OCI-LY7 (cell line): ENCODE measurements around the gene TTLL7. TPM values are rescaled to one million over a fixed set of nuclear protein-coding genes. Genes with fewer than 3 reads are reported as not detected.

Experiments used
- BruUV-seq: library from RNA; stranded (reverse); fragments of 400-500 nt; replicated peaks from 2 replicates; lab custom pipeline; 2021; lab: Mats Ljungman, UMichigan
- CTCF ChIA-PET: fragments of 300-600 bp; sonication (Branson Sonifier 250); formaldehyde crosslinking; loops from one replicate; lab custom pipeline; 2022; ENCODE audit warnings: antibody characterized with exemption; ENCODE audit not compliant: unreplicated experiment; lab: Charles Lee
- POLR2A ChIA-PET: fragments of 300-600 bp; sonication (Branson Sonifier 250); formaldehyde crosslinking; loops from one replicate; lab custom pipeline; 2022; ENCODE audit warnings: antibody characterized with exemption; lab: Charles Lee
- DNase-seq: peaks from one replicate; pipeline ENCODE4 v3.0.0-alpha.2; 2015; ENCODE audit warnings: low spot score
- H2AFZ ChIP-seq: fragments of 200-600 bp; sonication (generic), shearing (Covaris generic); 2 replicates; pipeline ENCODE4 v1.6.1; 2014; ENCODE audit warnings: mild to moderate bottlenecking, antibody characterized with exemption, low read length, moderate library complexity
- H3K27ac ChIP-seq: fragments of 200-600 bp; sonication (generic); 2 replicates; pipeline ENCODE4 v1.5.1; 2014; ENCODE audit warnings: mixed run types, low read depth, mild to moderate bottlenecking, moderate library complexity, low read length, inconsistent platforms; ENCODE audit not compliant: poor library complexity, severe bottlenecking
- H3K36me3 ChIP-seq: fragments of 200-600 bp; sonication (generic); 2 replicates; pipeline ENCODE4 v1.6.1; 2014; ENCODE audit warnings: mild to moderate bottlenecking, antibody characterized with exemption, low read length, moderate library complexity, mixed read lengths; ENCODE audit not compliant: insufficient read depth
- H3K4me1 ChIP-seq: fragments of 200-600 bp; sonication (generic); 2 replicates; pipeline ENCODE4 v1.5.1; 2014; ENCODE audit warnings: mild to moderate bottlenecking, low read length; ENCODE audit not compliant: insufficient read depth, poor library complexity, severe bottlenecking
- H3K4me2 ChIP-seq: fragments of 200-600 bp; sonication (generic); 2 replicates; pipeline ENCODE4 v1.6.1; 2014; ENCODE audit warnings: mild to moderate bottlenecking, low read length
- H3K4me3 ChIP-seq: fragments of 200-600 bp; sonication (generic); 2 replicates; pipeline ENCODE4 v1.5.1; 2014; ENCODE audit warnings: mild to moderate bottlenecking, low read depth, low read length; ENCODE audit not compliant: poor library complexity, severe bottlenecking
- H3K79me2 ChIP-seq: fragments of 200-600 bp; sonication (generic); 2 replicates; pipeline ENCODE4 v1.6.1; 2016; ENCODE audit warnings: low read depth, mild to moderate bottlenecking, low read length, moderate library complexity, mixed read lengths; ENCODE audit not compliant: insufficient read depth
- H3K9me2 ChIP-seq: fragments of 200-600 bp; sonication (generic); 2 replicates; pipeline ENCODE4 v1.6.1; 2016; ENCODE audit warnings: mild to moderate bottlenecking, low read length, mixed read lengths; ENCODE audit not compliant: insufficient read depth
- H3K9me3 ChIP-seq: fragments of 200-600 bp; sonication (generic); 2 replicates; pipeline ENCODE4 v1.6.1; 2014; ENCODE audit warnings: mild to moderate bottlenecking, mixed run types, low read length, mixed read lengths
- H4K20me1 ChIP-seq: fragments of 200-600 bp; sonication (generic); 2 replicates; pipeline ENCODE4 v1.6.1; 2014; ENCODE audit warnings: mild to moderate bottlenecking, antibody characterized with exemption, low read length, moderate library complexity, mixed read lengths; ENCODE audit not compliant: insufficient read depth
- EZH2phosphoT487 ChIP-seq: fragments of 200-600 bp; sonication (generic); IDR thresholded peaks from 2 replicates; pipeline ENCODE4 v1.6.1; 2018; ENCODE audit warnings: low read depth, borderline replicate concordance, mild to moderate bottlenecking, mixed run types, antibody characterized with exemption, low read length, moderate library complexity, mixed read lengths
- intact Hi-C: fragments of 100-400 bp; cut with micrococcal nuclease; formaldehyde crosslinking; loops from one replicate; pipeline ENCODE4 v1.10.0; 2022; ENCODE audit not compliant: unreplicated experiment
- total RNA-seq, 2 experiments: library from RNA; depleted of rRNA in 1 of 2; stranded (reverse); fragments of >200 nt in 1 of 2; shearing (Covaris generic) in 1 of 2; gene quantifications; 2 replicates each; pipeline ENCODE4 v1.2.3, GENCODE V29; 2014 to 2022
- TF ChIP-seq, protein P1 (sequence below): fragments of 200-600 bp; sonication (generic); conservative IDR thresholded peaks from 2 replicates; pipeline ENCODE4 v1.5.1; 2014; ENCODE audit warnings: mild to moderate bottlenecking, antibody characterized with exemption, low read length, moderate library complexity, mixed read lengths

TTLL7 gene
- total RNA-seq, 2 experiments from 2014 or later: 0.76 to 0.88 TPM

DNA sequence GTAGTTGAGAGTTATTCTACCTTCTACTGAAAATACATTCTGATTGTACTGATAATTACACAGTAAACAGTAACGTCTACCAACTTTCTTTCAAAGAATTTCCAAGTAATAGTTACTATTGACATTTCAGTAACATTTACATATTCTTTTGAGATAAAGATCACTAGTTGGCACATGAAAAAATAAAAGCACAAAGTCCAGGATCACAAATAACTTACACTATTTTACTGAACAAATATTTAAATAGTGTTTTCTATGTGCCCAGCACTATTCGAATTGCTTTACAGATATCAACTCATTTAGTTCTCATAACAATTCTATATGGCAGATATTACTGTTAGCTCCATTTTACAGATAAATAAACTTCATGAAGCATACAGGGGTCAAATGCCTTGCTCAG lies 126.4 kb downstream of the TTLL7 start:
- Histone ChIP-seq H3K36me3 (no peaks in the 10 kb centered on the region), H3K4me3 (no peak overlapping the region), H4K20me1 (no peaks in the 10 kb centered on the region), H3K4me1 (no peaks in the 10 kb centered on the region), H3K9me2 (0 out of 2 replicates have a peak, but pooled peaks cover 3% of the 10 kb centered on the region), H3K27ac (no peak overlapping the region), H2AFZ (no peak overlapping the region), H3K4me2 (no peak overlapping the region), H3K9me3 (no peaks in the 10 kb centered on the region), H3K79me2 (no peaks in the 10 kb centered on the region)
- intact Hi-C loops: no loop called here
- DNase-seq: no peak
- CTCF ChIA-PET: no interaction called here
- BruUV-seq: no TSS peak
- POLR2A ChIA-PET: no interaction called here
- TF ChIP-seq EZH2phosphoT487: no peak
- TF ChIP-seq, protein P1, sequence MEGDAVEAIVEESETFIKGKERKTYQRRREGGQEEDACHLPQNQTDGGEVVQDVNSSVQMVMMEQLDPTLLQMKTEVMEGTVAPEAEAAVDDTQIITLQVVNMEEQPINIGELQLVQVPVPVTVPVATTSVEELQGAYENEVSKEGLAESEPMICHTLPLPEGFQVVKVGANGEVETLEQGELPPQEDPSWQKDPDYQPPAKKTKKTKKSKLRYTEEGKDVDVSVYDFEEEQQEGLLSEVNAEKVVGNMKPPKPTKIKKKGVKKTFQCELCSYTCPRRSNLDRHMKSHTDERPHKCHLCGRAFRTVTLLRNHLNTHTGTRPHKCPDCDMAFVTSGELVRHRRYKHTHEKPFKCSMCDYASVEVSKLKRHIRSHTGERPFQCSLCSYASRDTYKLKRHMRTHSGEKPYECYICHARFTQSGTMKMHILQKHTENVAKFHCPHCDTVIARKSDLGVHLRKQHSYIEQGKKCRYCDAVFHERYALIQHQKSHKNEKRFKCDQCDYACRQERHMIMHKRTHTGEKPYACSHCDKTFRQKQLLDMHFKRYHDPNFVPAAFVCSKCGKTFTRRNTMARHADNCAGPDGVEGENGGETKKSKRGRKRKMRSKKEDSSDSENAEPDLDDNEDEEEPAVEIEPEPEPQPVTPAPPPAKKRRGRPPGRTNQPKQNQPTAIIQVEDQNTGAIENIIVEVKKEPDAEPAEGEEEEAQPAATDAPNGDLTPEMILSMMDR: no peak

DNA sequence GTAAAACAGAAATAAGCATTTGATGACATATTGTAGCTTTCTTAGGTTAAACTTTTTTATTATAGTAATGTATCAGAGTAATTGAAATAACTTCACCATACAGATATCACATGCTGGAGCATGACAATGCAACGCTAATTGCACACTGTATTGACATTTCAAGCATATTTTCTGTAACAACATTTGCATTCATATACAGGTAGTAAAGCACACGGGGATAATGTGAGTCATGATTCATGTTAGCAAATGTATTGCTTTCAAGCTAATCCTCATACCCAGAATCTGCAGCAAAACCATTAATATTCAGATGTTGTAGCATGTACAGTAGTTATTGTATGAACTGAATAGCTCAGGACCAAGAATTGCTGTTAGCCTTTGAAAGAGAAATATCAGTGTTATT lies 133.9 kb downstream of the TTLL7 start:
- H3K4me3 ChIP-seq: no peak overlapping the region
- H3K36me3 ChIP-seq: no peaks in the 10 kb centered on the region
- no TSS peak for BruUV-seq
- TF ChIP-seq, protein P1: no peak
- no peak for TF ChIP-seq EZH2phosphoT487
- H4K20me1 ChIP-seq: no peaks in the 10 kb centered on the region
- no peaks in the 10 kb centered on the region for H3K9me2 ChIP-seq
- intact Hi-C loops: no loop called here
- H3K79me2 ChIP-seq: no peaks in the 10 kb centered on the region
- no peak overlapping the region for H3K27ac ChIP-seq
- peaks cover 4% of the 10 kb centered on the region for H3K4me1 ChIP-seq
- no peak overlapping the region for H2AFZ ChIP-seq
- no peaks in the 10 kb centered on the region for H3K9me3 ChIP-seq
- no peak for DNase-seq
- H3K4me2 ChIP-seq: no peak overlapping the region
- ChIA-PET CTCF (no interaction called here), POLR2A (interaction anchor here (0.7 kb wide), 1 partner anchor 10 kb away, joined by 7 read pairs; no protein-coding TSS in a partner anchor)

DNA sequence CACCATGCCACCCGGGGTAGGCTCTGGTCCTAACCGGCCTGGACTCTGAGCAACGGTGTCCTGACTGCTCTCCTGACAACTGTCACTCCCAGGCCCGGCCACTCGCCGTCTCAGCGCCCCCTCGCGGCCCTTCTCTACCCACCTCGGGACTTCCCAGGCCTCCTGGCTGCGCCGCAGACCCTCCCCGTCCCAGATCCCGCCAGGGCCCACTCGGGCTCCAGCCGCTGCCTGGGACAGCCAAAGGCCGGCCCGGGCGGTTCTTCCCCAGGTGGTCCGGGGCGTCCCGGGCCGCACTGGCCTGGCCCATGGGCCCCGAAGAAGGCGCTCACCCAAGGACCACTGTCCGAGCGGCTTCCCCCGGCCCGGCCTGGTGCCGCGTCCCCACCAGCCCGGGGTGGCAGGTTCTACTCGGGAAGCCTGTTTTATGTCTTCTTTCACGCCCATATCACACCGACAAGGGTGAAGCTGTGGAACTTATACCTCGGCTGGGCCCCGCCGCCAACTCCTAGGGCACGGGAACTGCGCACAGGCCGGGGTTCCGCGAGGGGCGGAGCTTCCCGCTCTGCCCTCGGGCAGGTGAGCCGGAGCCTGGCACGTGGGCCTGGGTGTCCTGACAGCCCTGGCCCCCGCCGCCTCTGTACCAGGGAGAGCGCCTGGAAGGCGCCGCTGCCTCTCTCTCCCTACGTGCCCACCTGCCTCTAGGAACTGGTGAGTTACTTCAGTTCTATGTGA lies 138.3 kb downstream of the TTLL7 start:
- Histone ChIP-seq H4K20me1 (no peaks in the 10 kb centered on the region), H3K36me3 (no peaks in the 10 kb centered on the region), H3K79me2 (no peaks in the 10 kb centered on the region), H3K9me2 (no peaks in the 10 kb centered on the region), H2AFZ (peak overlapping the region; percentile 76), H3K27ac (no peak overlapping the region), H3K4me2 (peak overlapping the region; percentile 65), H3K9me3 (no peaks in the 10 kb centered on the region), H3K4me3 (peak overlapping the region; percentile 61), H3K4me1 (peaks cover 11% of the 10 kb centered on the region)
- BruUV-seq: no TSS peak
- CTCF ChIA-PET: no interaction called here
- POLR2A ChIA-PET: no interaction called here
- DNase-seq: peak; percentile 63
- TF ChIP-seq, protein P1: peak; percentile 86
- TF ChIP-seq EZH2phosphoT487: no peak
- intact Hi-C loops: no loop called here
